PC-3 (cell line): ENCODE data around the gene PRICKLE3. TPM values are rescaled to one million over a fixed set of nuclear protein-coding genes. Genes with fewer than 3 reads are reported as not detected.

Experiments used
- ATAC-seq: fragments of 200-7000 bp; cut with Tn5 transposase; 2 replicates; pipeline ENCODE4 v1.9.1; 2020; ENCODE audit warnings: mild to moderate bottlenecking, moderate library complexity
- BruUV-seq: library from RNA; stranded (reverse); fragments of 400-500 nt; replicated peaks from 2 replicates; lab custom pipeline; 2021; lab: Mats Ljungman, UMichigan
- CTCF ChIA-PET: fragments of 300-600 bp; sonication (Branson Sonifier 250); formaldehyde crosslinking; loops from one replicate; lab custom pipeline; 2022; ENCODE audit warnings: antibody characterized with exemption; lab: Charles Lee
- POLR2A ChIA-PET: fragments of 300-600 bp; sonication (Branson Sonifier 250); formaldehyde crosslinking; loops from one replicate; lab custom pipeline; 2022; ENCODE audit warnings: antibody characterized with exemption; ENCODE audit not compliant: unreplicated experiment; lab: Charles Lee
- DNase-seq: peaks from one replicate; pipeline ENCODE4 v3.0.0-alpha.2; 2015
- H2AFZ ChIP-seq: fragments of 300-600 bp; sonication (generic); 2 replicates; pipeline ENCODE4 v1.6.0; 2016; ENCODE audit warnings: antibody characterized with exemption, low read length
- H3F3A ChIP-seq: fragments of 300-600 bp; sonication (generic); one replicate; pipeline ENCODE4 v1.6.0; 2017; ENCODE audit warnings: antibody characterized with exemption, low read length, control low read depth, mild to moderate bottlenecking; ENCODE audit not compliant: unreplicated experiment
- H3K27ac ChIP-seq: fragments of 300-600 bp; sonication (generic); 2 replicates; pipeline ENCODE4 v1.5.1; 2016; ENCODE audit warnings: mild to moderate bottlenecking, low read length
- H3K27me3 ChIP-seq: fragments of 300-600 bp; sonication (generic); 2 replicates; pipeline ENCODE4 v1.6.1; 2016; ENCODE audit warnings: low read length, mixed read lengths
- H3K36me3 ChIP-seq: fragments of 300-600 bp; sonication (generic); 2 replicates; pipeline ENCODE4 v1.6.1; 2016; ENCODE audit warnings: low read depth, mixed run types, low read length, mixed read lengths
- H3K4me1 ChIP-seq: fragments of 300-600 bp; sonication (generic); 2 replicates; pipeline ENCODE4 v1.5.1; 2016; ENCODE audit warnings: low read length; ENCODE audit not compliant: insufficient read depth
- H3K4me2 ChIP-seq: fragments of 300-600 bp; sonication (generic); 2 replicates; pipeline ENCODE4 v1.6.0; 2016; ENCODE audit warnings: low read length
- H3K4me3 ChIP-seq: fragments of 300-600 bp; sonication (generic); 2 replicates; pipeline ENCODE4 v1.5.1; 2016; ENCODE audit warnings: mild to moderate bottlenecking, low read length, mixed read lengths
- H3K79me2 ChIP-seq: fragments of 300-600 bp; sonication (generic); 2 replicates; pipeline ENCODE4 v1.6.1; 2017; ENCODE audit warnings: low read length, mixed read lengths
- H3K9ac ChIP-seq: fragments of 300-600 bp; sonication (generic); 2 replicates; pipeline ENCODE4 v1.6.0; 2016; ENCODE audit warnings: mild to moderate bottlenecking, low read length
- H3K9me2 ChIP-seq: fragments of 300-600 bp; sonication (generic); replicated peaks from 2 replicates; pipeline ENCODE4 v1.6.1; 2016; ENCODE audit warnings: mixed run types, low read length, mixed read lengths
- H3K9me3 ChIP-seq: fragments of 300-600 bp; sonication (generic); 2 replicates; pipeline ENCODE4 v1.6.1; 2016; ENCODE audit warnings: low read length, mixed read lengths
- H4K20me1 ChIP-seq: fragments of 300-600 bp; sonication (generic); 2 replicates; pipeline ENCODE4 v1.6.1; 2016; ENCODE audit warnings: low read length, mixed read lengths
- CTCF ChIP-seq: fragments of 300-600 bp; sonication (generic); conservative IDR thresholded peaks from 2 replicates; pipeline ENCODE4 v1.5.1; 2017; ENCODE audit warnings: antibody characterized with exemption, low read depth, mild to moderate bottlenecking, low read length
- EZH2 ChIP-seq: fragments of 300-600 bp; sonication (generic); IDR thresholded peaks from one replicate; pipeline ENCODE4 v1.6.1; 2017; ENCODE audit warnings: antibody characterized with exemption, mild to moderate bottlenecking, low read length; ENCODE audit not compliant: unreplicated experiment
- EZH2phosphoT487 ChIP-seq: fragments of 300-600 bp; sonication (generic); IDR thresholded peaks from 2 replicates; pipeline ENCODE4 v1.6.1; 2018; ENCODE audit warnings: mild to moderate bottlenecking, antibody characterized with exemption, low read length, borderline replicate concordance
- intact Hi-C: fragments of 100-400 bp; cut with micrococcal nuclease; formaldehyde crosslinking; loops from 2 replicates; pipeline ENCODE4 v1.9.0; 2023
- total RNA-seq: library from RNA; depleted of rRNA; stranded (reverse); fragments of >200 nt; gene quantifications from 2 replicates; pipeline ENCODE4 v1.2.3, GENCODE V29; 2014

The PRICKLE3 gene
- total RNA-seq, 1 experiment from 2014 or later: 16.5 TPM

- POLR2A ChIA-PET: no interaction called here
- intact Hi-C loops: no loop called here
Measured at GRCh38 chrX:49233176-49233575, 47.0 kb upstream of the PRICKLE3 start, which contains the start of gene CACNA1F. Gene CACNA1F (minus strand): TSS chrX:49233340. CDS start chrX:49233309, 31 bp downstream.

GRCh38 chrX:49232525-49232924 is 46.4 kb upstream of the PRICKLE3 start:
- no TSS peak for BruUV-seq
- Histone ChIP-seq H3K4me2 (no peak overlapping the region), H3K36me3 (no peaks in the 10 kb centered on the region), H3K4me3 (no peak overlapping the region), H2AFZ (no peak overlapping the region), H3K27ac (no peak overlapping the region), H3K27me3 (no peaks in the 10 kb centered on the region), H3K9me2 (no peaks in the 10 kb centered on the region), H3K79me2 (peaks cover 4% of the 10 kb centered on the region; the same call in 1 of the 2 replicates), H3K9ac (no peak overlapping the region), H3K9me3 (no peaks in the 10 kb centered on the region), H3F3A (no peaks in the 10 kb centered on the region), H4K20me1 (no peaks in the 10 kb centered on the region), H3K4me1 (no peaks in the 10 kb centered on the region)
- intact Hi-C loops: no loop called here
- DNase-seq (no peak), ATAC-seq (no peak)
- ChIA-PET POLR2A (no interaction called here), CTCF (no interaction called here)
- TF ChIP-seq EZH2phosphoT487 (no peak), CTCF (no peak), EZH2 (no peak)

More at GRCh38 chrX:49233176-49233575, 47.0 kb upstream of the PRICKLE3 start, which contains the start of gene CACNA1F:
- no TSS peak for BruUV-seq
- Histone ChIP-seq H3K36me3 (no peaks in the 10 kb centered on the region), H3K9ac (no peak within 1 kb of the TSS), H2AFZ (no peak within 1 kb of the TSS), H4K20me1 (no peaks in the 10 kb centered on the region), H3K4me1 (no peaks in the 10 kb centered on the region), H3K4me3 (no peak within 1 kb of the TSS), H3K9me2 (no peaks in the 10 kb centered on the region), H3K27me3 (no peaks in the 10 kb centered on the region), H3K4me2 (no peak within 1 kb of the TSS), H3K79me2 (peaks cover 4% of the 10 kb centered on the region; the same call in 1 of the 2 replicates), H3K9me3 (no peaks in the 10 kb centered on the region), H3K27ac (no peak within 1 kb of the TSS), H3F3A (no peaks in the 10 kb centered on the region)
- TF ChIP-seq EZH2: no peak
- TF ChIP-seq EZH2phosphoT487: no peak
- TF ChIP-seq CTCF: no peak
- CTCF ChIA-PET: no interaction called here
- DNase-seq (no peak), ATAC-seq (no peak)

GRCh38 chrX:49231333-49232000 is 45.3 kb upstream of the PRICKLE3 start:
- Histone ChIP-seq H3K27me3 (no peaks in the 10 kb centered on the region), H3K4me1 (no peaks in the 10 kb centered on the region), H3K79me2 (peaks cover 4% of the 10 kb centered on the region; the same call in 1 of the 2 replicates), H3K4me3 (no peak overlapping the region), H3F3A (no peaks in the 10 kb centered on the region), H3K27ac (no peak overlapping the region), H3K4me2 (no peak overlapping the region), H3K9ac (no peak overlapping the region), H3K9me2 (no peaks in the 10 kb centered on the region), H3K9me3 (no peaks in the 10 kb centered on the region), H3K36me3 (no peaks in the 10 kb centered on the region), H2AFZ (no peak overlapping the region), H4K20me1 (no peaks in the 10 kb centered on the region)
- TF ChIP-seq CTCF (no peak), EZH2 (no peak), EZH2phosphoT487 (no peak)
- ChIA-PET POLR2A (no interaction called here), CTCF (no interaction called here)
- no TSS peak for BruUV-seq
- ATAC-seq: no peak
- intact Hi-C loops: no loop called here
- no peak for DNase-seq
